H9 (cell line): ENCODE measurements around the gene HS6ST3. TPM values are rescaled to one million over a fixed set of nuclear protein-coding genes. Genes with fewer than 3 reads are reported as not detected.
A peak's percentile ranks its signal among the peaks of the same experiment; 100 is the strongest.

Experiments used
- DNase-seq: peaks from one replicate; pipeline ENCODE4 v3.0.0-alpha.2; 2017
- H2AFZ ChIP-seq: one replicate; pipeline ENCODE4 v1.6.1; 2013; ENCODE audit warnings: mild to moderate bottlenecking, low read length, control low read depth, moderate library complexity
- H2AK5ac ChIP-seq: 2 replicates; pipeline ENCODE4 v1.6.1; 2013; ENCODE audit warnings: low read length, control low read depth, mixed read lengths; ENCODE audit not compliant: insufficient read length
- H2BK120ac ChIP-seq: one replicate; pipeline ENCODE4 v1.6.1; 2013; ENCODE audit warnings: low read depth, mild to moderate bottlenecking, low read length, control low read depth, inconsistent platforms; ENCODE audit not compliant: poor library complexity, severe bottlenecking
- H2BK12ac ChIP-seq: 2 replicates; pipeline ENCODE4 v1.6.1; 2013; ENCODE audit warnings: low read length, control low read depth, mixed read lengths, low read depth; ENCODE audit not compliant: insufficient read length
- H2BK15ac ChIP-seq: 2 replicates; pipeline ENCODE4 v1.6.1; 2013; ENCODE audit warnings: low read depth, low read length, control low read depth
- H2BK20ac ChIP-seq: one replicate; pipeline ENCODE4 v1.6.1; 2013; ENCODE audit warnings: low read depth, mild to moderate bottlenecking, low read length, control low read depth, inconsistent platforms; ENCODE audit not compliant: poor library complexity, severe bottlenecking
- H2BK5ac ChIP-seq: 2 replicates; pipeline ENCODE4 v1.6.1; 2013; ENCODE audit warnings: low read length, control low read depth, mixed read lengths; ENCODE audit not compliant: insufficient read length
- H3K14ac ChIP-seq: 2 replicates; pipeline ENCODE4 v1.6.1; 2013; ENCODE audit warnings: low read length, control low read depth; ENCODE audit not compliant: insufficient read depth
- H3K18ac ChIP-seq: 2 replicates; pipeline ENCODE4 v1.6.1; 2013; ENCODE audit warnings: low read depth, mild to moderate bottlenecking, mixed read lengths, low read length, control low read depth; ENCODE audit not compliant: insufficient read length
- H3K23ac ChIP-seq: 2 replicates; pipeline ENCODE4 v1.6.1; 2013; ENCODE audit warnings: low read length, control low read depth, mixed read lengths, low read depth; ENCODE audit not compliant: insufficient read length
- H3K23me2 ChIP-seq: 2 replicates; pipeline ENCODE4 v1.6.1; 2013; ENCODE audit warnings: low read depth, mild to moderate bottlenecking, mixed read lengths, low read length, control low read depth; ENCODE audit not compliant: insufficient read length, poor library complexity, severe bottlenecking
- H3K27ac ChIP-seq: 2 replicates; pipeline ENCODE4 v1.5.1; 2013; ENCODE audit warnings: low read length, control low read depth, mixed read lengths, low read depth; ENCODE audit not compliant: insufficient read length
- H3K27me3 ChIP-seq: 2 replicates; pipeline ENCODE4 v1.6.1; 2013; ENCODE audit warnings: low read length, control low read depth, inconsistent platforms; ENCODE audit not compliant: insufficient read depth
- H3K4ac ChIP-seq: 2 replicates; pipeline ENCODE4 v1.6.1; 2013; ENCODE audit warnings: low read depth, mild to moderate bottlenecking, control low read depth, inconsistent platforms, low read length, moderate library complexity
- H3K4me1 ChIP-seq: 2 replicates; pipeline ENCODE4 v1.6.1; 2013; ENCODE audit warnings: low read length, control low read depth, inconsistent platforms; ENCODE audit not compliant: insufficient read depth
- H3K4me2 ChIP-seq: 2 replicates; pipeline ENCODE4 v1.6.1; 2013; ENCODE audit warnings: low read length, control low read depth, mixed read lengths; ENCODE audit not compliant: insufficient read length, insufficient read depth
- H3K56ac ChIP-seq: 2 replicates; pipeline ENCODE4 v1.6.1; 2013; ENCODE audit warnings: low read depth, mild to moderate bottlenecking, mixed read lengths, low read length, control low read depth; ENCODE audit not compliant: insufficient read length
- H3K79me1 ChIP-seq: 2 replicates; pipeline ENCODE4 v1.6.1; 2013; ENCODE audit warnings: low read depth, mild to moderate bottlenecking, moderate library complexity, low read length, control low read depth, inconsistent platforms; ENCODE audit not compliant: insufficient read depth, poor library complexity, severe bottlenecking
- H3K79me2 ChIP-seq: 2 replicates; pipeline ENCODE4 v1.6.1; 2013; ENCODE audit warnings: low read length, control low read depth, inconsistent platforms; ENCODE audit not compliant: insufficient read depth
- H3K9ac ChIP-seq: 2 replicates; pipeline ENCODE4 v1.6.1; 2013; ENCODE audit warnings: low read length, control low read depth, mixed read lengths; ENCODE audit not compliant: insufficient read length; ENCODE audit errors: extremely low read depth
- H3K9me3 ChIP-seq: one replicate; pipeline ENCODE4 v1.6.1; 2013; ENCODE audit warnings: low read depth, low read length, inconsistent platforms; ENCODE audit not compliant: control insufficient read depth
- H3T11ph ChIP-seq: one replicate; pipeline ENCODE4 v1.6.1; 2013; ENCODE audit warnings: mild to moderate bottlenecking, low read length, control low read depth, inconsistent platforms
- H4K20me1 ChIP-seq: one replicate; pipeline ENCODE4 v1.6.1; 2013; ENCODE audit not compliant: control insufficient read depth, insufficient read length, insufficient read depth
- H4K5ac ChIP-seq: 2 replicates; pipeline ENCODE4 v1.6.1; 2013; ENCODE audit warnings: low read depth, mild to moderate bottlenecking, mixed read lengths, low read length, control low read depth; ENCODE audit not compliant: insufficient read length
- H4K8ac ChIP-seq: replicated peaks from 2 replicates; pipeline ENCODE4 v1.6.1; 2013; ENCODE audit warnings: low read length, control low read depth, mixed read lengths, low read depth; ENCODE audit not compliant: insufficient read length
- H4K91ac ChIP-seq: 2 replicates; pipeline ENCODE4 v1.6.1; 2013; ENCODE audit warnings: low read depth, mild to moderate bottlenecking, moderate library complexity, mixed read lengths, low read length, control low read depth; ENCODE audit not compliant: insufficient read length
- H3K27ac Mint-ChIP-seq, 3 experiments: 2 replicates in 2 of 3; 3 replicates in 1 of 3; pipeline ENCODE4 v1.8.0; 2020 to 2021; ENCODE audit warnings: mixed read lengths in 3 of 3, mild to moderate bottlenecking in 1 of 3, moderate library complexity in 1 of 3
- H3K27me3 Mint-ChIP-seq: 2 replicates; pipeline ENCODE4 v1.8.0; 2021; ENCODE audit warnings: low read depth, mild to moderate bottlenecking, moderate library complexity, mixed read lengths
- H3K36me3 Mint-ChIP-seq, 3 experiments: 2 replicates in 2 of 3; 3 replicates in 1 of 3; pipeline ENCODE4 v1.8.0; 2020 to 2021; ENCODE audit warnings: low read depth in 3 of 3, mixed read lengths in 3 of 3; ENCODE audit not compliant: insufficient read depth in 1 of 3
- H3K4me1 Mint-ChIP-seq, 2 experiments: 2 replicates each; pipeline ENCODE4 v1.8.0; 2020; ENCODE audit warnings: mixed read lengths in 2 of 2
- H3K4me3 Mint-ChIP-seq, 2 experiments: 2 replicates in 1 of 2; 3 replicates in 1 of 2; pipeline ENCODE4 v1.8.0; 2020 to 2021; ENCODE audit warnings: mild to moderate bottlenecking in 2 of 2, mixed read lengths in 2 of 2, moderate library complexity in 1 of 2
- H3K9me3 Mint-ChIP-seq, 2 experiments: 2 replicates in 1 of 2; 3 replicates in 1 of 2; pipeline ENCODE4 v1.8.0; 2020; ENCODE audit warnings: mild to moderate bottlenecking in 2 of 2, mixed read lengths in 2 of 2, moderate library complexity in 1 of 2
- CTCF ChIP-seq: fragments of 200-600 bp; sonication (generic); conservative IDR thresholded peaks from 3 replicates; pipeline ENCODE4 v1.8.0; 2021; ENCODE audit warnings: antibody characterized with exemption, mild to moderate bottlenecking
- WGBS: extraction: QIAGEN DNeasy Blood & Tissue Kit; methylation state at CpG from one replicate; pipeline ENCODE4 v1.1.7; 2013; ENCODE audit warnings: missing lambda C conversion rate, low lambda C conversion rate, mixed read lengths; ENCODE audit not compliant: insufficient read length; ENCODE audit errors: extremely low coverage; 5-methylcytosine and 5-hydroxymethylcytosine counted together
- total RNA-seq: library from RNA; stranded (reverse); gene quantifications from 2 replicates; pipeline ENCODE4 v1.2.1, GENCODE V29; 2021

The HS6ST3 gene
- total RNA-seq, 1 experiment from 2014 or later: 0.44 TPM

- Histone ChIP-seq H3K23ac (no peak overlapping the region), H2BK5ac (no peak overlapping the region), H4K91ac (no peak overlapping the region), H2AFZ (no peak overlapping the region), H4K8ac (no peak overlapping the region), H3K4me1 (no peaks in the 10 kb centered on the region), H3K23me2 (no peaks in the 10 kb centered on the region), H3K27ac (no peak overlapping the region), H3K56ac (no peak overlapping the region), H2BK20ac (no peak overlapping the region), H3K9me3 (no peaks in the 10 kb centered on the region), H3K14ac (no peak overlapping the region), H3K4ac (no peak overlapping the region), H3T11ph (no peak overlapping the region), H3K18ac (no peak overlapping the region), H3K79me2 (no peaks in the 10 kb centered on the region), H2BK12ac (no peak overlapping the region), H3K4me2 (no peak overlapping the region), H3K27me3 (no peaks in the 10 kb centered on the region), H2BK15ac (no peak overlapping the region), H4K5ac (no peak overlapping the region), H2BK120ac (no peak overlapping the region), H4K20me1 (no peaks in the 10 kb centered on the region), H3K79me1 (no peaks in the 10 kb centered on the region), H2AK5ac (no peak overlapping the region), H3K9ac (no peak overlapping the region)
- no peaks in the 10 kb centered on the region; the same call in 1 of the 2 replicates for H3K27me3 Mint-ChIP-seq
- TF ChIP-seq CTCF: no peak
- H3K9me3 Mint-ChIP-seq: peaks cover 5 to 14% of the 10 kb centered on the region in 2 experiments; a peak in 4 of 5 replicates
- H3K36me3 Mint-ChIP-seq: peaks cover 2 to 14% (median 3%) of the 10 kb centered on the region in 3 experiments; a peak in 5 of 7 replicates
- no peak for DNase-seq
- peaks cover 2 to 17% of the 10 kb centered on the region in 2 experiments for H3K4me1 Mint-ChIP-seq
- no CpG with 5 or more reads among the region's 9 CpGs for WGBS
- peak overlapping the region in 2 of 3 experiments; percentile 7 to 14; a peak in 2 of 7 replicates for H3K27ac Mint-ChIP-seq
- no peak overlapping the region for H3K4me3 Mint-ChIP-seq
Observed at GRCh38 chr13:96851856-96852445, 762.0 kb downstream of the HS6ST3 start.
